Uterus (tissue), 4 donors: ENCODE data around the gene TRIM46. TPM values are rescaled to one million over a fixed set of nuclear protein-coding genes. Genes with fewer than 3 reads are reported as not detected.

ENCODE experiments used
- DNase-seq, 2 donors: peaks; one replicate each; pipeline ENCODE4 v3.0.0-alpha.2; 2019 to 2020
- H3K27ac ChIP-seq, 2 donors: fragments of 200-600 bp; sonication (generic); 1 replicate in 1 of 2; 2 replicates in 1 of 2; pipeline ENCODE4 v1.5.1; 2016 to 2018
- H3K27me3 ChIP-seq, 2 donors: fragments of 200-600 bp; sonication (generic); one replicate each; pipeline ENCODE4 v1.5.1; 2018 to 2019; ENCODE audit warnings: control low read depth in 1 of 2
- H3K36me3 ChIP-seq, 2 donors: fragments of 200-600 bp; sonication (generic); one replicate each; pipeline ENCODE4 v1.5.1; 2019; ENCODE audit warnings: control low read depth in 1 of 2
- H3K4me1 ChIP-seq, 2 donors: fragments of 200-600 bp; sonication (generic); one replicate each; pipeline ENCODE4 v1.5.1; 2018 to 2019; ENCODE audit warnings: control low read depth in 1 of 2
- H3K4me3 ChIP-seq, 2 donors: fragments of 200-600 bp; sonication (generic); 1 replicate in 1 of 2; 2 replicates in 1 of 2; pipeline ENCODE4 v1.5.1; 2018 to 2019; ENCODE audit warnings: mild to moderate bottlenecking in 1 of 2
- H3K9me3 ChIP-seq, 2 donors: fragments of 200-600 bp; sonication (generic); one replicate each; pipeline ENCODE4 v1.5.1; 2019; ENCODE audit warnings: control low read depth in 1 of 2
- CTCF ChIP-seq, 4 experiments: fragments of 200-600 bp in 2 of 4; fragments of 450-650 bp in 2 of 4; sonication (generic) in 2 of 4; IDR thresholded peaks; one replicate each; pipeline ENCODE4 v1.5.1; 2016 to 2019; ENCODE audit warnings: antibody characterized with exemption in 4 of 4, mild to moderate bottlenecking in 2 of 4, moderate library complexity in 1 of 4
- POLR2A ChIP-seq, 2 donors: fragments of 450-650 bp; IDR thresholded peaks; one replicate each; pipeline ENCODE4 v1.6.1; 2016; ENCODE audit warnings: antibody characterized with exemption in 2 of 2, mild to moderate bottlenecking in 1 of 2, moderate library complexity in 1 of 2
- intact Hi-C: fragments of 100-400 bp; cut with DNase I; formaldehyde crosslinking; loops from one replicate; pipeline ENCODE4 v1.15.1; 2023; ENCODE audit warnings: low total_unique reads
- total RNA-seq, 4 donors: library from RNA; depleted of rRNA in 3 of 4; stranded (reverse); fragments of >200 nt in 3 of 4; gene quantifications; one replicate each; pipeline versions ENCODE4 v1.1.0 to v1.2.4, GENCODE V29; 2014 to 2023
- donor health status: DM: yes; HTN: yes; CAD: no.

TRIM46 gene
- total RNA-seq, 4 donors from 2014 or later, result 0.26 to 4.6 (median 2.5) TPM

DNA sequence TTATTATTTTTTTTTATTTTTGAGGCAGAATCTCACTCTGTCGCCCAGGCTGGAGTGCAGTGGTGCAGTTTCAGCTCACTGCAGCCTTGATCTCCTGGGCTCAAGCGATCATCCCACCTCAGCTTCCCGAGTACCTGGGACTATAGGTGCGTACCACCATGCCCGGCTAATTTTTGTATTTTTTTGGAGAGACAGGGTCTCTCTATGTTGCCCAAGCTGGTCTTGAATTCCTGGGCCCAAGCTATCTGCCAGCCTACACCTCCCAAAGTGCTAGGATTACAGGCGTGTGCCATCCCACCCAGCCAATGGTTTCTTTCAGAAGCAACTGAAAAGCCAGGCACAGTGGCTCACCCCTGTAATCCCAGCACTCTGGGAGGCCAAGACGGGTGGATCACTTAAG lies 2.8 kb upstream of the TRIM46 start:
- intact Hi-C loops, result loop anchor here (2.0 kb wide), 1 partner anchor 78 kb away; no protein-coding TSS in a partner anchor
- no peak for DNase-seq
- Histone ChIP-seq H3K36me3 (no peaks in the 10 kb centered on the region), H3K4me1 (peaks cover 0 to 19% of the 10 kb centered on the region in 2 donors), H3K9me3 (no peaks in the 10 kb centered on the region), H3K27me3 (no peaks in the 10 kb centered on the region), H3K4me3 (no peak overlapping the region), H3K27ac (no peak overlapping the region)
- TF ChIP-seq CTCF (IDR thresholded peaks at IDR 0.05) (no peak), POLR2A (IDR thresholded peaks at IDR 0.05) (no peak)

DNA sequence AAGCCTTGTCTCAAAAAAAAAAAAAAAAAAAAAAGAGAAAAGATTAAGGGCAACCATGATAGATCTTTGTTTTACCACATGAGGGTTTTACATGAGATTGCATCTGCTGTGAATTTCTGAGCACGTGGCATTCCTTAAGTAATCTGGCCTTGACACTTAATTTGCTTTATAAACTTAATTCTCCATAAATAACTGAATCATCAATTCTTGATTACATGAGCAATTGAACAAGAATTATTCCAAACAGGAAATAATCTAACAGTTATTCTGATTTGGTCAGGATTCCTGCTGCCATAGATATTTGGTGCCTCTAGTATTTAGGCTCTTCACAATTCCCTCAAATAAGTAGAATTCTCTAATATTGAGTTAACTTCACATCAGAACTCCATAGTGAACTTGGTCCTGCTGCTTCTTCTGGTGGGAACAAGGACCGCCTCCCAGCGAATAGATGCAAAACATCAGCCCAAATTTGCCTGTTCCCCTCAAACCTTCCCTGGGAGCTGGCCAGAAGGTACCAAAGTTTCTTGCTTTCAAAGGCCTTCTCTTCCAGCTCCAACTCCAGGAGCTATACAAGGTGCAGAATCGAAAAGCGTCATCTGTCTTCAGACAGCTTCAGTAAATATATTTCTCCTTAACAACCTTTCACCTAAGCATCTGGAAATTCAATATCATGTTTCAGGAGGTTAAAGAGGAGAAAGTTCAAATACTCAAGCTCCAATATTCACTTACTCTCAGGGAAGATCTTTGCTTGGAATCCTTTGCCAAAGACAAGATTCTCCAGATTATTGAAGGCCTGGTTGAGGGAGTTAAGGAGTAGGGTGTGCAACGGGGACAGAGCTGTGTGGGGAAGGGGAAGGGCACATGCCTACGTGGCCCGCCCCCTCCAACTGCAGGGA lies 1.6 kb upstream of the TRIM46 start:
- no peak for DNase-seq
- H3K36me3 ChIP-seq, result no peaks in the 10 kb centered on the region
- H3K9me3 ChIP-seq, result no peaks in the 10 kb centered on the region
- TF ChIP-seq CTCF (IDR thresholded peaks at IDR 0.05) (no peak), POLR2A (IDR thresholded peaks at IDR 0.05) (no peak)
- H3K27ac ChIP-seq, result peak overlapping the region; percentile 89 to 95
- no peaks in the 10 kb centered on the region for H3K27me3 ChIP-seq
- intact Hi-C loops, result loop anchor here (2.0 kb wide), 1 partner anchor 79 kb away; no protein-coding TSS in a partner anchor
- H3K4me3 ChIP-seq, result peak overlapping the region; percentile 79 to 90
- H3K4me1 ChIP-seq, result peaks cover 0 to 14% of the 10 kb centered on the region in 2 donors

- H3K27me3 ChIP-seq, result no peaks in the 10 kb centered on the region
- peak within 1 kb of the TSS; percentile 89 to 95 for H3K27ac ChIP-seq
- no peaks in the 10 kb centered on the region for H3K36me3 ChIP-seq
- no peaks in the 10 kb centered on the region for H3K9me3 ChIP-seq
- peak; percentile 94 to 95 for DNase-seq
- TF ChIP-seq POLR2A (IDR thresholded peaks at IDR 0.05) (peak; percentile 48 to 67), CTCF (IDR thresholded peaks at IDR 0.05) (peak; percentile 88 to 99 (median 97))
- H3K4me3 ChIP-seq, result peak within 1 kb of the TSS; percentile 79 to 90
- peaks cover 0 to 7% of the 10 kb centered on the region in 2 donors for H3K4me1 ChIP-seq
- intact Hi-C loops, result no loop called here
Observed at GRCh38 chr1:155172732-155173477, 744 bp upstream of the TRIM46 start, which contains the start of gene KRTCAP2. KRTCAP2 (minus strand) TSS chr1:155173304; CDS start chr1:155173224, 80 bp downstream.

DNA sequence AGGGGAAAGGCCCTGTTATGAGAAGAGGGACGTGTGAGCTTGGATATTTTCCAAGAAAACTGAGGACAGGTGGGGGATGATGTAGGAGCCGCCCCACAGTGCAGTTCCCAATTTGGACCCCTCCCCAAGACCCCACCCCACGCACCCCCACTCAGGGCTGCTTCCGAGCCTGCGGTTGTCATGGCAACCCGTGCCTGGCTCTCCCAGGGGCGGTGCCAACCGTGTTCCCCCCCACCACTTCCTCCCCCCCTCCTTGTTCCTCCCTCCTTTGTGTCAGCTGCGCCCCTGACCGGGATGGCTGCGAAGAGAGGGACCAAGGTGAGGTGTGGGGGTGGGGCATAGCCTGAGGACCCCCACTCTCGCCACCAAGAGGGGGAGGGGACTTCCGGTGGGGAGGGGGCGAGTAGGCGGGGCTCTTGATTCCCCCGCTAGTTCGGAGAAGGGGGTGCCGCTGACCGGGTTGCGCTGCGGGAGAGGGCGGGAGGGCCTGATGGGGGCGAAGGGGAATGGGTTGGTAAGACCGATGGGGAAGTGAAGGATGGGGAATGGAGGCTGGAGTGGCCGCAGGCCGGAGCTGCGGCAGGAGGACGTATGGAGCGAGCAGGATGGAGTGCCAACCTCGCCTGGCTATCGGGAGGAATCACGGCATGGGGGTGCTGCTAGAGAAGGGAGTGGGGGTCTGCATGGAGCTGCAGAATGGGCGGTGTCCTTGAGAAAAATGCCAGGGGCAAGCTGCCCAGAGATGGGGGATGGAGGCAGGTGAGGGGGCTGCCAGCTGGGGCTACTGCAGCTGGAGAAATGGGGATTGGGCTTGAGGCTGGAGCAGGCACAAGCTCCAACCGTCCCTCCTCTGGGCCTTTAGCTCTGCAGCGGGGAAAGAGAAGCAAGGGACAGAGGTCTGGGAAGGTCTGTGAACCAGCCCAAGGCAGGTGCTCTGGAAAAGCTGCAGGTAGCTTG lies 953 bp downstream of the TRIM46 start:
- Histone ChIP-seq H3K4me1 (peaks cover 0 to 4% of the 10 kb centered on the region in 2 donors), H3K36me3 (no peaks in the 10 kb centered on the region), H3K9me3 (no peaks in the 10 kb centered on the region), H3K27me3 (no peaks in the 10 kb centered on the region), H3K4me3 (peak overlapping the region; percentile 79 to 90), H3K27ac (peak overlapping the region; percentile 46 to 95)
- intact Hi-C loops, result loop anchor here (5.0 kb wide), 1 partner anchor 53 kb away; no protein-coding TSS in a partner anchor
- DNase-seq, result no peak
- TF ChIP-seq CTCF (IDR thresholded peaks at IDR 0.05) (no peak), POLR2A (IDR thresholded peaks at IDR 0.05) (no peak)
